Coronary artery (tissue), 2 donors: Measurements from ENCODE around the gene GCNT3.

Experiments used
- DNase-seq: peaks from one replicate; pipeline ENCODE4 v3.0.0-alpha.2; 2017; ENCODE audit warnings: low spot score
- H3K27ac ChIP-seq, 2 donors: fragments of 200-600 bp; sonication (generic); one replicate each; pipeline ENCODE4 v1.5.1; 2016 to 2019
- H3K4me3 ChIP-seq: fragments of 200-600 bp; sonication (generic); 2 replicates; pipeline ENCODE4 v1.5.1; 2016; ENCODE audit warnings: mild to moderate bottlenecking, moderate library complexity
- TF ChIP-seq, protein P1 (sequence below): fragments of 200-600 bp; sonication (generic); IDR thresholded peaks from one replicate; pipeline ENCODE4 v1.5.1; 2019; ENCODE audit warnings: antibody characterized with exemption

Gene GCNT3

DNA sequence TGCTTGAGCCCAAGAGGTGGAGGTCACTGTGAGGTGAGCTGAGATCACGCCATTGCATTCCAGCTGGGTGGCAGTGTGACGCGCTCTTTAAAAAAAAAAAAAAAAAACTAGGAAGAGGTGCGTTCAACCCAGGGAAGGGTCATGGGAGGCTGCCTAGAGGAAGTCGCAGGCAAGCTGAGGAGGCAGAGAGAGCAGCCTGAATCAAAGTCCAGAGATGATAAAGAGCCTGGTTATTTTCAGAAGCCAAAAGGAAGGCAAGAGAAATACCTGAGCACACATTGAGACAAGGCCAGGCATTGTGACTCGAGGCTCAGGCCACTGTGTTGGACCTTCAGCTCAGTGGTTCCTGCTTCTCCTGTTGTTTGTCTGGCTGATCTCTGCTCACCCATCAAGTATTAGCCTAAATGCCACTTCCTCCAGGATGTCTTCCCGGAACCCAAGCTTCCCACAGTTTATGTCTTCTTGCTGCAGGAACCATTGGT is 16.1 kb upstream of the GCNT3 start:
- Histone ChIP-seq H3K4me3 (no peak overlapping the region), H3K27ac (no peak overlapping the region)
- TF ChIP-seq, protein P1, sequence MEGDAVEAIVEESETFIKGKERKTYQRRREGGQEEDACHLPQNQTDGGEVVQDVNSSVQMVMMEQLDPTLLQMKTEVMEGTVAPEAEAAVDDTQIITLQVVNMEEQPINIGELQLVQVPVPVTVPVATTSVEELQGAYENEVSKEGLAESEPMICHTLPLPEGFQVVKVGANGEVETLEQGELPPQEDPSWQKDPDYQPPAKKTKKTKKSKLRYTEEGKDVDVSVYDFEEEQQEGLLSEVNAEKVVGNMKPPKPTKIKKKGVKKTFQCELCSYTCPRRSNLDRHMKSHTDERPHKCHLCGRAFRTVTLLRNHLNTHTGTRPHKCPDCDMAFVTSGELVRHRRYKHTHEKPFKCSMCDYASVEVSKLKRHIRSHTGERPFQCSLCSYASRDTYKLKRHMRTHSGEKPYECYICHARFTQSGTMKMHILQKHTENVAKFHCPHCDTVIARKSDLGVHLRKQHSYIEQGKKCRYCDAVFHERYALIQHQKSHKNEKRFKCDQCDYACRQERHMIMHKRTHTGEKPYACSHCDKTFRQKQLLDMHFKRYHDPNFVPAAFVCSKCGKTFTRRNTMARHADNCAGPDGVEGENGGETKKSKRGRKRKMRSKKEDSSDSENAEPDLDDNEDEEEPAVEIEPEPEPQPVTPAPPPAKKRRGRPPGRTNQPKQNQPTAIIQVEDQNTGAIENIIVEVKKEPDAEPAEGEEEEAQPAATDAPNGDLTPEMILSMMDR: no peak
- DNase-seq: no peak

DNA sequence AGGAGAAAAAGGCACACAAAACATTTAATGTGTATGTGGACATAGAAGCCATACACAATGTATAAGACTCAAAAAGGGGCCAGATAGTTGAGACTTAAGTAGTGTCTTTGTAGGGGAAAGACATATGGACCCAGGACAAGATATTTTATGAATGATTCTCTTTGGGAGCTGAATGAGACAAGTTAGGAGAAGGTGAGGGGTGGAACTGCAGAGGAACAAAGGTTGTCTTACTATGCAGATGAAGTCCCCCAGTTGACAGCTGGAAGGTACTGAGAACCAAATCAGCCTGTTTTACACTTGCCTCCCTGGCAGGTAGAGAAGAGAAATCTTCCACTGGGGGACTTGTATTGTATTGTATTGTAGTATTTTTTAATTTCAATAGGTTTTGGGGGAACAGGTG is 14.9 kb upstream of the GCNT3 start:
- Histone ChIP-seq H3K27ac (no peak overlapping the region), H3K4me3 (no peak overlapping the region)
- DNase-seq: no peak
- TF ChIP-seq, protein P1: no peak

DNA sequence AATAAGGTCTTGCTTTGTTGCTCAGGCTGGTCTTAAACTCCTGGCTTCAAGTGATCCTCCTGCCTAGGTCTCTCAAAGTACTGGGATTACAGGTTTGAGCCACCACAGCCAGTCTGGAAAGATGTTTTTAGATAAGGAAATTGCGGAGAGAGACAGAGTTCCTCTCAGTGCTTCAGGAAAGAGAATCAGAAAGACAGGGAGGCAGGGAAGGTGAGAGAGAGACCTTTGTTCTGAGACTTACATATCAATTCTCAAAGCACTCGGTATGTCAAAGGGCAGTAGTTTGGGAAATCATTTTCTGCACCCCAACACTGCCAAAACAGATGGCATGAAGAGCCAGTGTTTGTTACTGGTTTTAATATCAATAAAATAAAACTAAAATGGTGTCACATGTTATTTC is 13.1 kb upstream of the GCNT3 start:
- H3K27ac ChIP-seq: no peak overlapping the region
- no peak overlapping the region for H3K4me3 ChIP-seq
- TF ChIP-seq, protein P1: no peak
- no peak for DNase-seq

DNA sequence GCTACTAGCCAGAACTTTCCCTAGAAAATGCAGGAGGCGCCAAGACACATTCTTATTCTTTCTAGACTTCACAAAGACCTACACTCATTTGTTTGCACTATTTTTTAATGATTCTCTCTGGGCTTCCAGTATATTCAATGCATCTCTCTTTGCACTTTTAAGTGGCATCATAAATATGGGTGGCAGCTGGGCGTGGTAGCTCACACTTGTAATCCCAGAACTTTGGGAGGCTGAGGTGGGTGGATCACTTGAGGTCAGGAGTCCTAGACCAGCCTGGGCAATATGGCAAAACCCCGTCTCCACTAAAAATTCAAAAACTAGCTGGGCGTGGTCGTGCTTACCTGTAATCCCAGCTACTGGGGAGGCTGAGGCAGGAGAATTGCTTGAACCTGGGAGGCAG is 5.6 kb upstream of the GCNT3 start:
- DNase-seq: no peak
- H3K27ac ChIP-seq: no peak overlapping the region
- TF ChIP-seq, protein P1: no peak
- no peak overlapping the region for H3K4me3 ChIP-seq

DNA sequence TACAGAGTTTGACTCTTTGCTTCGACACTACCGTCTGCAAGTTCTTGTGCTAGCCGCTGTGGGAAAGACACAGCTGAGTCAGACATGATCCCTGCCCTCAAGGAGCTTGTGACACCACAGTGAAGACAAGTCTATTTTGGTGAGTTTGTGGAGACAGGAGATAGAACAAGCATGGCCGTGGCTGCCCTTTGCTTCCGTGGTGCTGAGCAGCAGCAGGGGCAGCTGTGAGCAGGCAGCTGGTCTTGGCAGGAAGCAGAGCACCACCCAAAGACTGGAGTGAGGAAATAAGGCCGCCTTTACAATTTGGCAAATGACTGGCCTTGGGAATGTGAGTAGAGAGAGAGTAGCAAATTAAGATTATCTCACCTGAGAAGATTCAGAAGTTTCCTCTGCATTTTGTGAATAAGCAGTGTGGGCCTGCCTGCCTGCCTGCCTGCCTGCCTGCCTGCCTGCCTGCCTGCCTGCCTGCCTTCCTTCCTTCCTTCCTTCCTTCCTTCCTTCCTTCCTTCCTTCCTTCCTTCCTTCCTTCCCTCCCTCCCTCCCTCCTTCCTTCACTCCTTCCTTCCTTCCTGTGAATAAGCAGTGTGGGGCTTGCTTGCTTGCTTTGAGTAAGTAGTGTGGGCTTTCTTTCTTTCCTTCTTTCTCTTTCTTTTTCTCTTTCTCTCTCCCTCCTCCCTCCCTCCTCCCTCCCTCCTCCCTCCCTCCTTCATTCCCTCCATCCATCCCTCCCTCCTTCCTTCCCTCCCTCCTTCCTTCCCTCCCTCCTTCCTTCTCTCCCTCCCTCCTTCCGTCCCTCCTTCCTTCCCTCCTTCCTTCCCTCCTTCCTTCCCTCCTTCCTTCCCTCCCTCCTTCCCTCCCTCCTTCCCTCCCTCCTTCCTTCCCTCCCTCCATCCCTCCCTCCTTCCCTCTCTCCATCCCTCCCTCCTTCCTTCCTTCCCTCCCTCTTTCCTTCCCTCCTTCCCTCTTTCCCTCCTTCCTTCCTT is 1.6 kb upstream of the GCNT3 start:
- TF ChIP-seq, protein P1: no peak
- Histone ChIP-seq H3K4me3 (no peak overlapping the region), H3K27ac (no peak overlapping the region)
- DNase-seq: no peak

DNA sequence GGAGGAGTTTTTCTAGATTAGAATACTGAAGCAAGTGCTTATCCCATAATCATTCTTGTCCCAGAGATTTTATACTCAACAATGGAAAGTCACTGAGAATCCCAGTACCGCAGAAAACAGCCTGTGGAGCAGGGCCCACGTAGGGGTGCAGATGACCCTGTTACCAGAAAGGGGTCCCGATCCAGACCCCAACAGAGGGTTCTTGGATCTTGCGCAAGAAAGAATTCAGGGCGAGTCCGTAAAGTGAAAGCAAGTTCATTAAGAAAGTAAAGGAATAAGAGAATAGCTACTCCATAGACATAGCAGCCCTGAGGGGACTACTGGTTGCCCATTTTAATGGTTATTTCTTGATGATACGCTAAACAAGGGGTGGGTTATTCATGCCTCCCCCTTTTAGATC is 2.6 kb downstream of the GCNT3 start:
- TF ChIP-seq, protein P1: no peak
- no peak overlapping the region for H3K4me3 ChIP-seq
- DNase-seq: no peak
- no peak overlapping the region for H3K27ac ChIP-seq

DNA sequence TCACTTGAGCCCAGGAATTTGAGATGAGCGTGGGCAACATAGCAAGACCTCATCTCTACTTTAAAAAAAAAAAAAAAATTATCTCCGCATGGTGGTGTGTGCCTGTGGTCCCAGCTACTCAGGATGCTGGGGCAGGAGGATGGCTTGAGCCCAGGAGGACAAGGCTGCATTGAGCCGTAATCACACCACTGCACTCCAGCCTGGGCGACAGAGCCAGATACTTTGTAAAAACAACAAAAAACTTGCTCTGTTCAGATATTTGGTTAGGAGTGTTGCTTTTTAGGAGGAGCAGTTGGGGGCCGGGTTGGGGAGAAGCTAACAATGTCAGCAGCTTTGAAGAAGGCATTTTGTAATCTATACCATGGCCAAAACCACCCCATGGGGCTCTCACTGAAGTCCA is 4.1 kb downstream of the GCNT3 start:
- DNase-seq: no peak
- no peak overlapping the region for H3K27ac ChIP-seq
- H3K4me3 ChIP-seq: no peak overlapping the region
- TF ChIP-seq, protein P1: no peak
